Measurements from ENCODE around the gene ACSF2. TPM values are rescaled to one million over a fixed set of nuclear protein-coding genes. Genes with fewer than 3 reads are reported as not detected.
"Not testable (repeated sequence)": the region's sequence is repeated elsewhere in the genome, so short reads cannot be mapped to it uniquely, and the experiment has no call there.

ACSF2 gene
- polyA plus RNA-seq, 3 donors: 105 to 121 (median 111) TPM

DNA sequence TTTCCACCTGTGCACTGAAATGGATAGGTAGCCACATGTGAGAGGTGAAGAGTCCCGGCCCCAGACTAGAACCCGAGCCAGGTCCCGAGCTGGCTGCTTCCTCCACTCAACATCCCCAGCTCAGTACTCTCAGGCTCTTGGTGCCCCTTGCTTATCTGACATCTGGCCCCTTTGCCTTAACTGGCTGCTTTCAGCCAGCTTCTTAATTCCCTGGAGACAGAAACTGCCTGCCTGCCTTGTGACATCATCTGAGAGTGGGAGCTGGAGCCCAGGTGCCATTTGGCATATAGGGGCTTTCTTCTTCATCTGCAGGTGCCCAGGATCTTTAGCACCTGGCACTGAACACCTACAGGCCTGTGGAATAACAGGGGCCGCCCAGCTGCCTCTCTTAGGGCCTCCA lies 33.7 kb downstream of the ACSF2 start:
- no peak for DNase-seq

DNA sequence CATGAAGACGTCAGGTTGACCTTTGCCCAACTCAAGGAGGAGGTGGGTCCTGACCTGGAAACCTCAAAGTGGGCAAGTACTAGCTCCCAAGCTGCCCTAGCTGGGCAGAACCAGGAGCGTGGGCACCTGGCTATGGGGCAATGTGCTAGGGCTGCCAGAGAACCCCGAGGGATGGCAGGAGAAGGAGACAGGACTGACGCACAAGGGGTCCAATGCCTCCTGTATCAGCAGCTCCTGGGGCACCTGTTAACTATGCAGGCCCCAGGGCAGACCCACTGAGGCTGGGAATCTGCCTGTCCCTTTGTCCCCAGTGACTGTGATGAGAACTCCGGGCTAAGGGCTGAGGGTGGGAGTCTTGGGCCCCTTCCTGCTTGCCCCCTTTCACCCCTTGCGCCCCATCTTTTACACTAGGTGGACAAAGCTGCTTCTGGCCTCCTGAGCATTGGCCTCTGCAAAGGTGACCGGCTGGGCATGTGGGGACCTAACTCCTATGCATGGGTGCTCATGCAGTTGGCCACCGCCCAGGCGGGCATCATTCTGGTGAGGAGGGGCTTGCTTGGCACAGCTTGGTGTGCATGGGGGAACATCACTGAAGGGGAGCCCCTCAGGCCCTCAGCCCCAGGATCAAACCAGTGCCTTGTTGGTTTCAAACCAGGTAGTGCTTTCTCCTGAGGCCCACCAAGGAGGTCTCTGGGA lies 35.0 kb downstream of the ACSF2 start:
- no peak for DNase-seq

DNA sequence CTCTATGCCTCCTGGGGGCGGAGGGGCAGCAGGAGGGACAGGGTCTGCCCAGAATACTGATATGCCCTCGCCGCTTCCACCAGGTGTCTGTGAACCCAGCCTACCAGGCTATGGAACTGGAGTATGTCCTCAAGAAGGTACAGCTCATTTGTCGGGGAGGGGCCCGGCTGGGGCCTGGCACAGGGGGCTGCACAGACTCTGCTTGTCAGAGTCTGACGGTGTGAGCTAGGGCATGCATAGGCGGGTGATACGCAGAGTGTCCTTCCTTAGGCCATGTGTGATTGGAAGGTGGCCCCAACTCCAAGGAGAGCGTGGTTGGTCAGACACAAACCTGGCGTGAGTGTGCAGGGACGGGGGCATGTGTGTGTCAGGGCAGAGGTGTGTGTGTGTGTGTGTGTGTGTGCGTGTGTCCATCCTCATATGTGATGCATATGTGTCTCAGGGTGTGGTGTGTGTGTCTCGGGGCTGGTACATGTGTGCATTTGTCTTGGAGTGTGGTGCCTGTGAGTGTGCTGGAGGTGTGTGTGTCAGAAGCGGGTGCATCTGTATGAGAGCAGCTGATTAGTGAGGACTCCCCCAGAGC lies 35.6 kb downstream of the ACSF2 start:
- no peak for DNase-seq

DNA sequence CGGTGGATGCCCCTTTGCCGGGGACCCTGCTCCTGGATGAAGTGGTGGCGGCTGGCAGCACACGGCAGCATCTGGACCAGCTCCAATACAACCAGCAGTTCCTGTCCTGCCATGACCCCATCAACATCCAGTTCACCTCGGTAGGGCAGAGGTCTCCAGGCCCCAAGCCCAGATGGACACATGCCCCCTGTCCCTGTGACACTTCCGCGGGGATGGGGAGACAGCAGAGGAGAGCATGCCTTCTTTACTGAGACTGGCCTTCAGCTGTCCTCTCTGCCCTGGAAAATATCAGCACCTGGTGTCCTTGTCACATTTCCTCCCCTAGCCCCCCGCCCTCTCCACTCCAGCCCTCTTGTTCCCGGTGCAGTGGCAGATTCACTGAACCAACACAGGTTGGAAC lies 36.4 kb downstream of the ACSF2 start:
- DNase-seq: no peak

DNA sequence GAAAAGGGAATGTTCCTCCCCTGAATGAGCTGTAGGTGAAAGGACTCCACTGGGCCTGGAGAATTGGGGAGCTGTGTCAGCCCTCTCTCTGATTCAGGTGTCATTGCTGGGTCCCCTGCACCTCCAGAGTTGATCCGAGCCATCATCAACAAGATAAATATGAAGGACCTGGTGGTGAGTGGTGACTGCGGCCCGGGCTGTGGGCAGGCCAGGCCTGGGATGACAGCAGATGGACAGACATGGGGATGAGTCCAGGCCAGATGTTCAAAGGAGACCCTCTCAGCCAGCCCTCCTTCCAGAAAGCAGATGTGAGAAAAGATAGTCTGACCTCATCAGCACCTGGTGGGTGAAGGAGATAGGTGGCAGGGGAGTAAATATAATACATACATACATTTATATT lies 38.1 kb downstream of the ACSF2 start:
- no peak for DNase-seq

DNA sequence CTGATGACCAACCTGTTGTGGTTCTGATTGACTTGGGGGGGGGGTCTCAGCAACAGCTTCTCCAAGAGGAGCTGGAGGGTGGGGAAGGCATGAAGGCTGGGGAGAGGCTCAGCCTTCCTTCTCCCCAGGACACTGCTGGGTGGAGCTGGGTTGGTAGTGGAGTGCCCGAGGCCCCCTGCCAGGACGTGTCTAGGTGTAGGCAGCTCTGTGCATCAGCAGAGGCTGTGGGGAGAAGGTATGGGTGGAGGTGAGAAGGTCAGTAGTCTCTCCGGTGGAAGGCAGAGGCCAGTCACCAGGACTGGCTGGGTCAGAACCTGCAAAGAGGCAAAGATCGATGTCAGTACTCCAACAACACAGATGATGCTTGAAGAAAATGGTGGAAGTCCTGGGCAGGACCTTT lies 38.7 kb downstream of the ACSF2 start:
- DNase-seq: no peak

DNA sequence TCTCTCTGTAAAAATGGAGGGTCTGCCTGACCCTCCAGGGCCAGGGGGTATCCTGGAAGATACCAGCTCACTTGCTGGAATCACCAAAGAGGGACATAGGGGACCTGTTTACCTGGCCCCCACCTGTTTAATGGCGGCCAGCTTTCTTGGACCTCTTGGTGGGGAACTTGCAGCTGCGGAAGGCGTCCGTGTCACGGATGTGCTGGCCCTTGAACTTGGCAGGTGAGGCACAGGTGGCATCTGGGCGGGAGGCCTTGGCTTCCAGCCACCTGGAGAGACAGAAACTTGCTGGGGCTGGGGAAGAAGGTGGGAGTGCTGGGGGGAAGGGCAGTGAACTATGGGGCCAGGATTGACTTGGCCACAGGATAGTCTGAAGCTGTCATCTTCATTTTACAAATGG lies 39.2 kb downstream of the ACSF2 start:
- DNase-seq: no peak

DNA sequence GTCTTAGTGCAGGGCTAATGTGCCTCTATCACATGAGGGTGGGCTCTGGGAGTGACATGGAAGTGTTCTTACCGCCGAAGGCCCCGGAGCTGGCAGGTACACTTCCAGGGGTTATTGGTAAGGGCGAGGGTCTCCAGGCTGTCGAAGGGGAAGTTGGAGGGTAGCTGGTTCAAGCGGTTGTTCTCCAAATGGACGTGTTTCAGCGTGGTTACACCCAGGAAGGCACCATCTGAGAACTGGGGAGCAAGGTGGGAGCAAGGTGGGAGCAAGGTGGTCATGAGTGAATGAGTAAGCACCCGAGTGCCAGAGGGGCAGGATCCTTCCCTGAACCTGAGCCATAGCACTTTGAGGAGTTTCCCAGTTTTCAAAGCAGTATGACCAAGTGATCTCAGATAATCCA lies 39.6 kb downstream of the ACSF2 start:
- DNase-seq: no peak

DNA sequence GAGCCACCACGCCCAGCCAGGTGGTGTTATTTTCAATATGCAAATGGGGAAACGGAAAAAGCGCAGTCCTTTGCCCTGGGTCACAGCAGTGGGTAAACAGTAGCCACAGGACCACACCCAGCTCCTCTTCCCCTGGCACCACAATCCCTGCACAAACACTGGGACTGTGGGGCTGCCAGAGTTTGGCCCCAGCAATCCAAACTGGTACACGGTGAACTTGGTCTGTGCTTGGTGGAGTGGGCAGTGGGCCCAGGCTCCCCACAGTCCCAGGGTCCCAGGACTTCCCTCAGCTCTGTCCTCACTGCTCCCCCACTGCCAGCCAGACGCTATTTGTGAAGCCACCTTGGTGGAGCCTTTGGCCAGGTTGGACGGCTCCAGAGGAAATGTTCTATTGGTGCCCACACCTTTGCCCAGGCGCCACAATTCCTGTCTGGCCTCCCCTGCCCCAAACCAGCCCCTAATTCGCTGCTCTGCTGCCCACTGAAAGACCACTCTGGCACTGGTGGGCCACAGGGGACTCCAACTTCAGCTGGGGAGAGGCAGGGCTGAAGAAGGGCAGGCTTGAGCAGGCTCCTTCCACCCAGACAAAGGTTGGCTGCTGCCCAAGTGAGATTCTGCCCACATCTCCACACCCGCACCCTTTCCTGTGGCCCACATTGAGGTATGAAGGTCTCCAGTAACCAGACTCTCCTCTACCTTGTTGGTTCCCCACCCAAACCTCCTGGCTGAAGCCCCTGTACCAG lies 40.5 kb downstream of the ACSF2 start:
- no peak for DNase-seq

DNA sequence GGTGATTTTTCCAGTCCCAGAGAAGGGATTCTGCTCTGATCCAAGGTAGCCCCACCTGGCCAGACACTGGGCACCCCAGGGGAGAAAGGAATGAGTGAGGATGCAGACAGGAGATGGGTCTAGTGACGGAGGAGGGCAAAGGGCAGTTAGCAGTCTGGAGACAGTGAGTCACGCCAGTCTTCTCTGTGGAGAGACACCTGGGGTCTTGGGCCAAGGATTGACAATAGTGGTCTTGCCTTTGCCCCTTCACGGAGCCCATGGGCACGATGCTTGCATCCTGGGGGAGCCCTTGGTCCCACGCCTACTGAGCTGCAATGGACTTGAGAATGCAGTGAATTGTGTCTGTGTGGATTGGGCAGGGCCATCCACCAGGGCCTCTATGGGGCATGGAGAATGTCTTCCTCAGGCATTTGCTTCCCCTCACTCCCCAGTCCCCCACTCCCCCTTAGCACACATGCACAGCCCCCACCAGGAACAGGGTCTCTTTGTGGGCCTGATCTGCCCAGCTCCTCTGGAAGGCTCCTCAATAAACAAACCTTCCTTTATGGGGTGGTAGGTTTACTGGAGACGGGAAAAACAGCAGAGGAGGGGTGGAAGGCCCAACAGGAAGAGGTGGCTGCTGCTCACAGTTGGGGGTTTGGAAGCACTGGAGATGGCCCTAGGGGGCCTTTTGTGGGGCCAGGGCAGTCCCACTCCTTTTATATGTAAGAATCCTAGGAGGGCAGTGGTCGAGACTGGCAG lies 41.3 kb downstream of the ACSF2 start:
- no peak for DNase-seq

DNA sequence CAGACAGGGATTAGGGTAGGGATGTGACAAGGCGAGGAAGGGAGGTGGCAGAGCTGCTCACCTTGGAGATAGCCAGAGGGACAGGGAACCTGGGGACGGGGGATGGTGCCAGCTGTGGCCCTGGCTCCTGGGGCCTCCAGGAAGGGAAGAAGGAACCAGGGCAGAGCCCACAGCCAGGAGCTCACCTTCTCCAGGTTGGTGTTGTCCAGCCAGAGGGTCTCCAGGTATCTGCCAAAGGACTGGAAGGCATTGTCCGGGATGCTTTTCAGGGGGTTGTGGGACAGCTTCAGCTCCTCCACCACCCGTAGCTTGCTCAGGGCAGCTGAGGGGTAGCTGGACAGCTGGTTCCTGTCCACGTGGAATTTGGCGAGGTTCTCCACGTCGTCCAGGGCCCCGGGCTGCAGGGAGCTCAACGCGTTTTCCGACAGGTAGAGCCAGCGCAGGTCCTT lies 41.9 kb downstream of the ACSF2 start:
- no peak for DNase-seq

DNA sequence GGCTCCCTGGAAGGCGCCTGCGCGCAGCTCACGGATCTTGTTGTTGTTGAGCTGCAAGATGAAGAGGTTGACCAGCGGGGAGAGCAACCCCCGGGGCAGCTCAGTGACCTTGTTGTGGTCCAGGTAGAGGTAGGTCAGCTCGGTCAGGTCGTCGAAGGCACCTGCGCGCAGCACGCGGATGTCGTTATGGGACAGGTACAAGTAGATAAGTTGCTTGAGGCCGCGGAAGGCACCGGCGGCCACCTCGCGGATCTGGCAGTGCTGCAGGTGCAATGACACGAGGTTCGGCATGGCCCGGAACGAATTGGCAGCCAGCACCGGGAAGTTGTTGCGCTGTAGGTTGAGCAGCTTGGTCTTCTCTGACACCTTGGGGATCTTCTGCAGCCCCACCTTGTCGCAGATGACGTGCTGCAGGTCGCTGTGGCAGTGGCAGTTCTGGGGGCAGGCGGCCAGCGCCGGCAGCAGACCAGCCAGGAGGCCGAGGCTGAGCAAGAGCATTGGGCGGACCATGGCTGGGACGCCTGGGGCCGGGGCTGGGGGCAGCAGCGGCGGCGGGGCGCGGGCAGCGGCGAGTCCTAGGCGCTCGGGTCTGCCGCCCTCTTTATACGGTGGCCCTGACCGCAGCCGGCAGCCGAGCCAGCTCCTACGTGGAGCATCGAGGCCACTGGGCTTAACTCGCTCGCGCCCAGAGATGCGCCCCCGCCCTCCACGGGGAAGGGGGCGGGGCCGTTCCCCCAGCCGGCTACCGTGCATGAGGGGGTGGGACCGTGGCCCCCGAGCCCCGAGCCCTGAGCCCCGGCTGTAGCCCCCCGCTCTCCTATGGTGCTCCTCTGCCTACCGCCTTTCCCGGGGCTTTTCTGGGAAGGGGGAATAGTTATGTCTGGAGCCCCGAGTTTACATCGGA lies 42.5 kb downstream of the ACSF2 start, which contains the start of gene CHAD:
CHAD (minus strand) TSS at position 577 of the 904 bp plus-strand sequence; CDS start at position 510, 67 bp downstream.
- no peak for DNase-seq

DNA sequence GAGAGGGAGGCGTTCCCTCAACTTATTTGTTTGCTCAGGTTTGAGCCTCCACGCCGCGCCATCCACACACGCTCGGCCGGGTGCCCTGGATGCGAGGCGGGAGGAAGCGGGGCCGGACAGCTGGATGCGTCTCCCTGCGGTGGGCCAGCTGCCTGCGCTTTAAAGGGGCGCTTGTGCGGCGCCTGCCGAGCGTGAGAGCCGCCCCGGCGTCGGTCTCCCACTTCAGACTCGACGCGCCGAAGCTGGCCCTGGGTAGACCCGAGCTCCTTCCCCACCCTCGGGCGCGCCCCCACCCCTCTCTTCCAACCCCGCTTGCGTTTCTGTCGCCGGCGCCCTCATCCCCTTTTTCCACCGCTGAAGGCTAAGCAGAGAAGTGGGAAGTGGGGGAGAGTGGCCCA lies 43.2 kb downstream of the ACSF2 start:
- DNase-seq: no peak

DNA sequence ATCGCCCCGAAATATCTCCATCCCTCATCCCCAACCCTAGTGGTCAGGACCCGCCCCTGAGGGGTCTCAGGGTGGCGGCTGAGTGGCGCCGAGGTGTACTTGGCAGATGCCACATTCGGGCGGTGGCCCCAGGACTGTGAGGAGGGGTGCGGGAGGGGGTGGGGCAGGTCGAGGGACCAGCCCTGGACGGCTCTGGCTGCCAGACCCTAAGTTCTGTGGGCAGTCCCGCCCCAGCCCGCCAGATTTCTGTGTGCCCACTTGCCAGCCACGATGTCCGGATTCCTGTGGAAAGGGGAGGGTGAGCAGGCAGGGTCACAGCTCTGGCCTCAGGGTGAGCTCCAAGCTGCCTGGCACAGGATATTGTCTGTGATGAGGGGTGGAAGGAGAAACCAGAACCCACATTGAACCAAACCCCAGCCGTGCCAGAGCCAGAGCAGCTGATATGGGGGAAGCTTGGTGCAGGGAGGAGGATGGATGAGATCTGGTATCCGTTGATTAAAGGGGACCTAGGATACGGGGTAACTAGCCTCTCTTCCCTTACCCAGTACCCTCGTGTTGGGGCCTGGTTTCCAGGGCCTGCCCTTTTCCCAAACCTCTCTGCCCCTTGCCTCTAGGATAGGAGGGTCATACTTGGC lies 43.8 kb downstream of the ACSF2 start:
- DNase-seq: no peak

DNA sequence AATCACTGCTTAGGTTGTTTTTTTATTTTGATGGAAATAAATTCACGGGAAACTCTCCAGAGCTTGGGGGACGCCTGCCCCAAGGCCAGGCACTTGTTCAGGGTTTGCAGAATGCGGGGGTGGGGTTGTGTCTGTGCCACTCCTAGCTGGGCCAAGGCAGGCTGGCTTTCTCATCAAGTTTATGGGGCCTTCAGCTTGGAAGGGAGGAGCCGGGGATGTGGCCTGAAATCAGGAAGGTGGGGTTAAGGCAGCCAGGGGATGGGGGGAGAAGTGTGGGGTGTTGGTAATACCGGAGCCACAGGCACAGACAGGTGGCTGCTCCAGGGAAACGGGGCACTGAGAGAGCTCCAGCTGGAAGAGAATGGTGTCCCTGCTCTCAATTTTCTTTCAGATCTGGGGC lies 44.4 kb downstream of the ACSF2 start:
- DNase-seq: no peak

DNA sequence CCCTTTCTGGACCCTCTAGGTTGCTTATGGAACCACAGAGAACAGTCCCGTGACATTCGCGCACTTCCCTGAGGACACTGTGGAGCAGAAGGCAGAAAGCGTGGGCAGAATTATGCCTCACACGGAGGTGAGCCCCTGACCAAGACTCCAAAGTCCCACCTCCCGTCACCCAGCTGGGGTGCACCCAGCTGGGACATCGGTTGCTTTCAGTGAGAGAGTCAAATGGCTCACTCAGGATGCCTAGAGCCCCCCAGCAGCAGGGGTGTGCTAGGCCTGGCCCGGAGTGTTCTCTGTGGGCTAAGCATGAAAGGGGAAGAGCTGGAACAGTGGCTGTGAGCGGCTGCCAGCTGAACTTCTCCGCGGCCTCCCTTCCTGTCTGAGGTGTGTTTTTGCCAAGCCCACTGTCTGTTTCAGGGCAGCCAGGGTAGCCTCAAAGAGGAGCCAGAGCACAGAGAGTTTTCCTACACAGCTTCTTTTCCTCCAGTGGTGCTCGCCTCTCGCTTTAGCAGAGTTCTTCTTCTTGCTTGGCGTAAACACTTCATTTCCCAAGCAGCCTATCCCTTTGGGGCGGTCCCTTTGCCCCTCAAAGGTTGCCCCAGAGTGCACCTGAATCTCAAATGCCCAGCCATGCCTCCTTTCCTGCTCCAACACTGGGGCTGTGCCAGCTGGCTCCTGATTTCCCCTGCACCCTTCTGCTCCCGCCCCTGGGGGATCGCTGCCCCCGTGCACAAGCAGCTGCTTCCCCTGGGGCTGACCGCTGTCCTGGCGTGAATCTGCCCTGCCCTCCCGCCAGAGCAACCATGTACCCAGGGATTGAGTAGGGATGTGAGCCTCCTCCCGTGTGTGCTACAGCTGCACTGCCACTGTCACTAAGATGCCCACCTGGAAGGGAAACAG lies 45.2 kb downstream of the ACSF2 start:
- DNase-seq: no peak

DNA sequence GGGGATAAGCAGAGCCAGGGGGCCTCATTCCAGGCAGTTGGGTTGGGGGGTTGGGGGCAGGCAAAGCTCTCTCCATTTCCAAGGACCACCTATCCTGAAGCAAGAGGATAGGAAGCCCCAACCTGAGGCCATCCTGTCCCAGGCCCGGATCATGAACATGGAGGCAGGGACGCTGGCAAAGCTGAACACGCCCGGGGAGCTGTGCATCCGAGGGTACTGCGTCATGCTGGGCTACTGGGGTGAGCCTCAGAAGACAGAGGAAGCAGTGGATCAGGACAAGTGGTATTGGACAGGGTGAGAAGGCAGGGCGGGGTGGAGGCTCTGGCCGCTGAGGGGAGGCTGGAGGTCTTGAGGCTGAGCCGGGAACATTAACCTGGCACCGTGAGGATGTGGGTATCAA lies 46.3 kb downstream of the ACSF2 start:
- no peak for DNase-seq

DNA sequence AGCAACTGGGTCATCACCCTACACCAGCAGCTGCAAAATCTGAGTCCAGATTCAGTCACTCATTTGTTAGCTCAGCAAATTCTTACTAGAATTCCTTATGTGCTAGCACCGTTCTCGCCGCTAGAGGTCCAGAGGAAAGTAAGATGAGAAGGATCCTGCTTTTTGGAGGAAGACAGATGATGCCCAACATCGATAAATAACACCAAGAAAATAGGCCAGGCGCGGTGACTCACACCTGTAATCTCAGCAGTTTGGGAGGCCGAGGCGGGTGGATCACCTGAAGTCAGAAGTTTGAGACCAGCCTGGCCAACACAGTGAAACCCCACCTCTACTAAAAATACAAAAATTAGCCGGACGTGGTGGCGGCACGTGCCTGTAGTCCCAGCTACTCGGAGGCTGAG lies 46.7 kb downstream of the ACSF2 start:
- DNase-seq: not testable (repeated sequence)

DNA sequence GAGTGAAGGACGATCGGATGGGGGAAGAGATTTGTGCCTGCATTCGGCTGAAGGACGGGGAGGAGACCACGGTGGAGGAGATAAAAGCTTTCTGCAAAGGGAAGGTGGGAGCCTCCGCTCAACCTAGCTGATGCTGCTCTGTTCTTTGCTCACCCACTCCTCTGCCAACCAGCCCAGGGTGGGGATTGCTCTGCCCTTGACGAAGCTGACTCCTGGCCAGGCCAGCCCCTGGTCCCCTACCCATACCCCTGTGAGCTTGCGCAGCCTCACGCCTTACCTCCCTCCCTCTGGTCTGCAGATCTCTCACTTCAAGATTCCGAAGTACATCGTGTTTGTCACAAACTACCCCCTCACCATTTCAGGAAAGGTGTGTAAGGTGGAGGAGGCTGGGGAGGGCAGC lies 47.9 kb downstream of the ACSF2 start:
- DNase-seq: no peak

DNA sequence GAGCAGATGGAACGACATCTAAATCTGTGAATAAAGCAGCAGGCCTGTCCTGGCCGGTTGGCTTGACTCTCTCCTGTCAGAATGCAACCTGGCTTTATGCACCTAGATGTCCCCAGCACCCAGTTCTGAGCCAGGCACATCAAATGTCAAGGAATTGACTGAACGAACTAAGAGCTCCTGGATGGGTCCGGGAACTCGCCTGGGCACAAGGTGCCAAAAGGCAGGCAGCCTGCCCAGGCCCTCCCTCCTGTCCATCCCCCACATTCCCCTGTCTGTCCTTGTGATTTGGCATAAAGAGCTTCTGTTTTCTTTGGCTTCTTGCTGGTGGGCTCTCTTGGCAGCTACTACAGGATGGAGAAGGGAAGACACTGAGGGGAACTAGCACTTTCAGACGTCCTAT lies 48.5 kb downstream of the ACSF2 start:
- DNase-seq: no peak

Data from renal pelvis (tissue), 4 donors.